ENCODE measurements around the gene MSI2.

GRCh38 chr17:57629886-57630285 is 373.6 kb downstream of the MSI2 start:
- TF ChIP-seq TAF1 (IDR thresholded peaks at IDR 0.05; ENCODE audit: low read depth) (no peak), MAX (IDR thresholded peaks at IDR 0.05) (no peak), REST (IDR thresholded peaks at IDR 0.05; ENCODE audit: low read depth) (no peak), RAD21 (IDR thresholded peaks at IDR 0.05; ENCODE audit: low read depth) (no peak)

Measured in Ishikawa (cell line).